Astrocyte of the spinal cord (primary cell): ENCODE measurements around the gene DUSP15.

Source experiments
- DNase-seq: peaks from one replicate; pipeline ENCODE4 v3.0.0; 2011; ENCODE audit warnings: low read depth, low spot score
- H3K4me3 ChIP-seq: 2 replicates; pipeline ENCODE4 v1.5.1; 2011; ENCODE audit warnings: low read depth, mild to moderate bottlenecking, low read length, moderate library complexity
- in situ Hi-C: cut with HindIII; loops from 2 replicates; pipeline ENCODE4 v1.10.0; 2017; ENCODE audit warnings: low sequenced_read_pairs
- TF ChIP-seq, protein P1 (sequence below): IDR thresholded peaks from 2 replicates; pipeline ENCODE4 v1.5.1; 2012; ENCODE audit warnings: low read depth, mild to moderate bottlenecking, low read length, inconsistent platforms

DUSP15 gene

DNA sequence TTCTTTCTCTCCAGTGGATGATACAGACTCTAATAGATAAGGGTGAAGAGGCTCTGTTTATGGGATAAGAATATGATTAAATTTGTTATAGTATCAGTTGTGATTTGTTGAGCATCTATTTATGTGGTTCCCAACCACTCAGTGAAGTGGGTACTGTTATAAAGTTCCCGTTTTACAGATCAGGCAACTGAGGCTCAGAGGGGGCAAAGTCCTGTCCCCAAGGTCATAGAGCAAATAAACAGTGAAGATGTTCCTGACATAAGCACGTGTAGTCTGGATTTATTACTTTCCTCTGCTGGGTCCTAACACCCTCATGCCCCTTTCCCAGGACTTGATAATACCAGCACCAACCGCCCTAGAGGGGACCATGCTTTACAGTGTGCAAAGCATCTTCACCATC, 4.1 kb downstream of the DUSP15 start:
- DNase-seq: no peak
- in situ Hi-C loops: no loop called here
- TF ChIP-seq, protein P1, sequence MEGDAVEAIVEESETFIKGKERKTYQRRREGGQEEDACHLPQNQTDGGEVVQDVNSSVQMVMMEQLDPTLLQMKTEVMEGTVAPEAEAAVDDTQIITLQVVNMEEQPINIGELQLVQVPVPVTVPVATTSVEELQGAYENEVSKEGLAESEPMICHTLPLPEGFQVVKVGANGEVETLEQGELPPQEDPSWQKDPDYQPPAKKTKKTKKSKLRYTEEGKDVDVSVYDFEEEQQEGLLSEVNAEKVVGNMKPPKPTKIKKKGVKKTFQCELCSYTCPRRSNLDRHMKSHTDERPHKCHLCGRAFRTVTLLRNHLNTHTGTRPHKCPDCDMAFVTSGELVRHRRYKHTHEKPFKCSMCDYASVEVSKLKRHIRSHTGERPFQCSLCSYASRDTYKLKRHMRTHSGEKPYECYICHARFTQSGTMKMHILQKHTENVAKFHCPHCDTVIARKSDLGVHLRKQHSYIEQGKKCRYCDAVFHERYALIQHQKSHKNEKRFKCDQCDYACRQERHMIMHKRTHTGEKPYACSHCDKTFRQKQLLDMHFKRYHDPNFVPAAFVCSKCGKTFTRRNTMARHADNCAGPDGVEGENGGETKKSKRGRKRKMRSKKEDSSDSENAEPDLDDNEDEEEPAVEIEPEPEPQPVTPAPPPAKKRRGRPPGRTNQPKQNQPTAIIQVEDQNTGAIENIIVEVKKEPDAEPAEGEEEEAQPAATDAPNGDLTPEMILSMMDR: no peak
- H3K4me3 ChIP-seq: no peak overlapping the region

DNA sequence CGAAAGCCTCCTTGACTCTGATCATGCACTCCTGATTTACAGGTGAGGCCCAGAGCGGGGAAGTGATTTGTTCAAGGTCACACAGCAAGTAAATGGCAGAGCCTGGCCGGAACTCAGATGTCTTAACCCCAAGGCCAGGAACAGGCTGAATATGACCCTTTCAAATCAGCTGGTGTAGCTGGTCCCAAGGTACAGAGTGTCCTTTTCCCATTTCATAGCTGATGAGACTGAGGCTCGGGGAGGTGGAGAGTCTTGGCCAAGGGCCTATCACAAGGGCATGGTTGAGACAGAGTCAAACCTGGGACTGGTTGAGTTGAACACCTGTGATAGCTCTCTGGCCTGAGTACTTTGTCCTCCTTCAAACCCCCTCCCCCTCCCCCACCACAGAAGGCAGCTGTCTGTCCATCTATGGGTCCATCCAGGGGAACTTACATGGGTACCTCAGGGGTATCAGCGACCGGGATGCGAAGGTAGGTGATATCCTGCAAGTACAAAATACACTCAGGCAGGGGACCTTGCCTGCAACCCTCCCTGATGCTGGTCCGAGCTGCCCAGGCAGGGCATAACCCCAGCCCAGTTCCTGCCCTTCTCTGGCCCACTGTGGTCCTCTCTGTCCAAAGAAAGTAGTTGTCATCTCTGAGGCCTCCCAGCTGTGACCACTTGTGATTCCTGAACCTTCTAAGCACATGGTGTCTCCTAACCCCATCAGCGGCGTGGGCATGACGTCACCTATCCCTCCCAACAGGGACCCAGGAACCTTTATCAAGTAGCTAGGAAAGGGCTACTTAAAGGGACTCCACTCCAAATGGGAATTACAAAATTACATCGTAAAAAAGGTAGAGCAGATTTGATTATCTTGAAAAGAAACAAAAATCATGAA, 5.6 kb downstream of the DUSP15 start:
- H3K4me3 ChIP-seq: no peak overlapping the region
- in situ Hi-C loops: no loop called here
- TF ChIP-seq, protein P1: no peak
- DNase-seq: no peak

DNA sequence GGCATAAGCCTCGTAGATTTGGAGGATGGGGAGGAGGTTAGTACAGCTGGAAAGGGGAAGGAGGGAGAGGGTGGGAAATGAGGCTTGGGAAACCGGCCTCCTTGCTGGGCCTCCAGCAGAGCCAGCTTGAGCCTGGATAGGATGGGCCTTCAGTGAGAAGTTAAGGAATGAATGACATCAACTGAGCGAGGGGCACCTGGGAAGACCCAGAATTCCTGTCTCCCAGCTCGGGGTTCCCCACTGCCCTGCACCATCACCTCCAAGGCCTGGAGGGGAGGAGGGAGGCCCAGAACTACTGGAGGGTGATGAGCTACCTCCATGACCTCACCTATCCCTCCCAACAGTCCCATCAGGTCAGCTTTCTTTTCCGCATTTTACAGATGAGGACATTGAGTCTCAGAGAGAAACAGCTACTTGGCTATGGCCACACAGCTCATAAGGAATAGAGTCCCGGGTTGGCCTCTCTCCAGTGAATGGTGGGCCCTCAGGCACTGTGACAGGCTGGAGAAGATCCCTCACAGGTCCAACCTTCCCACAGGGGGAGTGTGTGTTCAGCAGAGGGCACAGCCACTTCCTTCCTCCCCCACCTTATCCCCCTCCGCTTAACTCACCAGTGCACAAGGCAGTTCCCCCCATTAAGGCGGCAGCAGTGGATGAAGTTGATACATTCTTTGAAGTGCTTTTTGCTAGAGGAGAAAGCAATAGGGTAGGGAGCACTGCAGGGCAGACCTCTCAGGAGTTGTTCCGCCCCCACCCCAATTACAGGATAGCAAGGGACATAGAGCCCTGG, 6.8 kb downstream of the DUSP15 start:
- in situ Hi-C loops: no loop called here
- H3K4me3 ChIP-seq: no peak overlapping the region
- DNase-seq: no peak
- TF ChIP-seq, protein P1: no peak

DNA sequence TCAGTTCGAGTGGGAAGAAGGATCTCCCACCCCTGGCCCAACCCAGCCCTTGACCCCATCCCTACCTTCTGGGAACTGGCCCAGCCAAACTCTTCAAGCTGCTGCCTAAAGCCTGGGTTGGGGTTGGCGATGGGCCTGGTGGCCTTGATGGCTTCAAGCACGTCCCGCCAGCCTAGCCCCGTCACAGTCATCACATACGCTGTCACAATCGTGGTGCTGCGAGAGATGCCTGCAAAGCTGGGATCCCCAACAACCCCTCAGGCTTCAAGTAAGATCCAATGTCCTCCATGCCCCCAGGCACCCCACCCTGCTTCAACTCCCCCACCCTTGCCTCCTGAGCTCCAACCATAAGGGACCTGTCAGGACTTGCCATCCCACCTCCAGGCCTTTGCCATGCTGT, 7.8 kb downstream of the DUSP15 start:
- in situ Hi-C loops: no loop called here
- H3K4me3 ChIP-seq: no peak overlapping the region
- TF ChIP-seq, protein P1: no peak
- DNase-seq: no peak

DNA sequence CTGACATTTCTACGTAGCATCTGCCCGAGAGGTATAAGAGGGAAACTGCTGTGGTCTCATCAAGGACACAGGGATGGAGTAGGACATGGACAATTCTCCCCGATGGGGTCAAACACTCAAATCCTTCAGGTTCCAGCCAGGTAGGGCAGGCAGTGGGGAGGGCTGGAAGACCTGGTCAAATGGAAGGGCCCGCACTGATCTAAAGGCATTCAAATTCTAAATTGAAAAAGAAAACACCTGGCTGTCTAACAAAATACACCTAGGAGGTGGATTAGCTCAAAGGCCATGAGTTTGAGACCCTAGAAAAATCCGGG, 8.2 kb downstream of the DUSP15 start:
- in situ Hi-C loops: no loop called here
- H3K4me3 ChIP-seq: no peak overlapping the region
- DNase-seq: no peak
- TF ChIP-seq, protein P1: no peak

DNA sequence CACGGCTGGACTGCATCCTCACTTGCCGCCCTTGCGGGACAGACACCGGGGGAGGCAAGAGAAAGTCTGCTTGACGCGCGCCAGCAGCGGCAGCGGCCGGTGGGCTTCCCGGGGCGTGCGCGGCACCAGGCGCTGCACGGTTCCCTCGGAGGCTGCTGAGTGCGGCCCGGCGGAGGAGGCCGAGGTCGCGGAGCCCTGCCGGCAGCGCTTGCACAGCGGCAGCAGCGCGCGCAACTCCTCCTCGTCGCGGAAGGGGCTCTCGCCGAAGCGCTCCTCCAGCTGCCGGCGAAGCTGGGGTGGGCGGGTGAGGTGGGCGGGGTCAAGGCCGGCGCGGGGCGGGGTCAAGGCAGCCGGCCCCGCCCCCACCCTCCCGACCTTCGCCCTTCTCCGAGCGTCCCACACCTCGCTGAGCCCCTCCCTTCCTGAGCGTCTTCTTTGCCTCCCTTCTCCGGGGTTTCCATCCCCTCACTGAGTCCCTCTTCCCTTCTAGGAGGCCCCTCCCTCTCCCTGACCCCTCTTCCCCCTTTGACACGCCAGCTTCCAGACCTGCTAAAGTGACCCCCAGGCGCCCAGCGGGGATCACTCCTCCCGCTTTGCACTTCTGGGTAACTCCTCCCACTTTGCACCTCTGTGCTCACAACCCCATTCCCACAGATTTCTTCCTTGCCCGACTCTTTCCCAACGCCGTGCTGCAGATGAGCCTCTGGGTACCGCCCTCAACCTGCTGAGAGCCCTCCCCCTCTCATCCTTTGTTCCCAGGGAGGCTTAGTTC, 8.8 kb downstream of the DUSP15 start:
- in situ Hi-C loops: no loop called here
- no peak overlapping the region for H3K4me3 ChIP-seq
- TF ChIP-seq, protein P1: no peak
- no peak for DNase-seq
